Choroid plexus epithelial cell (primary cell): Measurements from ENCODE around the gene UNC5C.
A peak's percentile ranks its signal among the peaks of the same experiment; 100 is the strongest.

Experiments
- DNase-seq: peaks from one replicate; pipeline ENCODE4 v3.0.0-alpha.2; 2010; ENCODE audit warnings: low read depth
- H3K4me3 ChIP-seq: 2 replicates; pipeline ENCODE4 v1.5.1; 2011; ENCODE audit warnings: low read depth, mild to moderate bottlenecking, control low read depth, low read length, moderate library complexity
- TF ChIP-seq, protein P1 (sequence below): conservative IDR thresholded peaks from 2 replicates; pipeline ENCODE4 v1.5.1; 2011; ENCODE audit warnings: low read depth, mild to moderate bottlenecking, control low read depth, inconsistent platforms, low read length, moderate library complexity

UNC5C gene

DNA sequence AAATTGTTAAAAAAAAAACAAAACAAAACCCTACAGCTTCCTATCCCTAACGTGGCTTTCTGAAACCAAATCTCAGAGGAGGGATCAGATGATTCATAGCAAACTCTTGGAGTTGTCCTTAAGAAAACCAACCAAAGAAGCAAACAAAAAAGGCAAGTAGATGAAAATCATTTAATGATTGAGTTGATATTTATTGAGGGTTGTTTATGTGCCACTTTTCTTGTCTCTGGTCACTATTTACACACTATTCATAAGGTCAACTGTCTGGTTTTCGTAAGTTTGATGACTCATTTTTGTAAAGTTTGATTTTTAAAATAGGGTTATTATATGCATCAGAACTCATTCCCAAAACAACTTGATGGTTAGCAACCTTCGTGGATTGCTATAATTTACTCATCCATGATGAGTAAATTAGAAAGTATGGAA lies 133.4 kb downstream of the UNC5C start:
- peak; percentile 45 for DNase-seq
- H3K4me3 ChIP-seq, result no peak overlapping the region
- TF ChIP-seq, protein P1, sequence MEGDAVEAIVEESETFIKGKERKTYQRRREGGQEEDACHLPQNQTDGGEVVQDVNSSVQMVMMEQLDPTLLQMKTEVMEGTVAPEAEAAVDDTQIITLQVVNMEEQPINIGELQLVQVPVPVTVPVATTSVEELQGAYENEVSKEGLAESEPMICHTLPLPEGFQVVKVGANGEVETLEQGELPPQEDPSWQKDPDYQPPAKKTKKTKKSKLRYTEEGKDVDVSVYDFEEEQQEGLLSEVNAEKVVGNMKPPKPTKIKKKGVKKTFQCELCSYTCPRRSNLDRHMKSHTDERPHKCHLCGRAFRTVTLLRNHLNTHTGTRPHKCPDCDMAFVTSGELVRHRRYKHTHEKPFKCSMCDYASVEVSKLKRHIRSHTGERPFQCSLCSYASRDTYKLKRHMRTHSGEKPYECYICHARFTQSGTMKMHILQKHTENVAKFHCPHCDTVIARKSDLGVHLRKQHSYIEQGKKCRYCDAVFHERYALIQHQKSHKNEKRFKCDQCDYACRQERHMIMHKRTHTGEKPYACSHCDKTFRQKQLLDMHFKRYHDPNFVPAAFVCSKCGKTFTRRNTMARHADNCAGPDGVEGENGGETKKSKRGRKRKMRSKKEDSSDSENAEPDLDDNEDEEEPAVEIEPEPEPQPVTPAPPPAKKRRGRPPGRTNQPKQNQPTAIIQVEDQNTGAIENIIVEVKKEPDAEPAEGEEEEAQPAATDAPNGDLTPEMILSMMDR, result no peak

DNA sequence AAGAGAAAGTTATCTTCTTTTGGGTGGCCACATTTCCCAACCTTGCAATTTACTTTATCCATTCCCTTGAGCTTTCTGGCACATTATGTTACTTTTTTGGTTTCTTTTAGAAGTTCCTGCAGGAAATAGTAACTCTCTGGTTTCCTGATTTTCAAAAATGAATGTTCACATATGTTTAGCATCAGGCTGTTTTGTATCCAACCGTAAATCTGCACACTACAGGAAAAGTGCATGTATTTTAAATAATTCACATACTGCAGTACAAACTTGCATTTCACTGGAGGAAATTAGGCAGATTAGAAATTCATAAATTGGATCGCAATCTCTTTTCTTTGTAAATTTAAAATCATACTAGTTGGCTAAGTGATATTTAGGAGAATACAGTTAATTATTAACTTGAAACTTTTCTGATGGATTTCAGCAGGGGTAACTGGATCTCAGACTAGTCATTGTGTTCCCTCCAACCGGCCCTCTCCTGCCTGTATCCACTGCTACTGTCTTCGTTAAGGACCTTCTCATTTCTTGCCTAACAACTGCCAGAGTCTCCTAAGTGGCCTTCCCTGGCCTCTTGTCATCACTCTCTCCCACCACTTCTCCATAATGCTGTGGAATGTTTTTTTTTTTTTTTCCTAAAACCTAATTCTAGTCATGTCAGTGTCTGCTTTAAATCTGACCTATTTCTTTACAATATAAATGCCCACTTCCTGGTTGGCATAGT lies 137.2 kb downstream of the UNC5C start:
- DNase-seq, result no peak
- no peak overlapping the region for H3K4me3 ChIP-seq
- TF ChIP-seq, protein P1, result no peak

DNA sequence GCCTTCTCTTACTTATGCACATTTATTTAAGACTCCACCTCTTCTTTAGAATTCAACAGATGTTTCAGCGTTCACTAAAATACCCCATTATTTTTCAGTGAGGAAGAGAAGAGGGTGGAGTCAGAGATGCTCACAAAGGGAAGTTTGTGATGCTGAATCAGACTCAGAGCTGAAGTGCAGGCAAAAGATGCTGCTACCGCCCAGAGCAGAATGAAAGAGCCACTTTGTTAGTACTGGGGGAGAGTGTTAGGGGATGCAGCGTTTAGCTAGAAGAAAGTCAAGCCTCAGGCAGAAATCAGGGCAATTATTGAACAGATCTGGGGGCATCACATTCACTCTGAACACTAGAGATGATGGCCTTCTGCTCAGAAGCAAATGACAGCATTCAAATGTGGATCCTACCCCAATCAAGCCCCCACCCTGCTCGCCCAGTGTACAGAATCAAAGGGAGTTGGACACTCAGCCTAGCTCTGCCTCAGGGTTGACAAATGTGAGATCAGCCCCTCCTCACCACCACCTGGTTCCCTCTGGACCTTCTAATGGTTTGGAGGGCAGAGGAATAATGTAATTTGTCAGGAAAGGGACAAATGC lies 138.3 kb downstream of the UNC5C start:
- DNase-seq, result no peak
- no peak overlapping the region for H3K4me3 ChIP-seq
- TF ChIP-seq, protein P1, result no peak

DNA sequence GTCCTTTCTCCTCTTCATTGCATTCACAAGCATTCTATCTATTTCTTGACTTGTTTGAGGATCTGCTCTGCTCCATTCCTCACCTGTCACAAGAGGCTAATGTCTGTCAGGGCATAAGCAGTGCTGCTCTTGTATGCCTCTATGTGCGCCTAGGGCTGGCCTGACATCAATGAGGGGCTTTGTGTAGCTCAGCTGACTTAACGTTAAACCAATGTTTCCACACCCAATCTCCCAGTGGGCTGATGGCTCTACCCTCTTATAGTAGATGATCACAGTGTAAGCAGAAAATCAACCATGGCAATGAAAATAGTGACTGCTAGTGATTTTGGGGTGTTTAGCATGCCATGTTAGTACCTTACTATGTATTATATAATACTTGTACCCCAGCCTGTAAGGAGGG lies 139.0 kb downstream of the UNC5C start:
- no peak overlapping the region for H3K4me3 ChIP-seq
- TF ChIP-seq, protein P1, result no peak
- no peak for DNase-seq

DNA sequence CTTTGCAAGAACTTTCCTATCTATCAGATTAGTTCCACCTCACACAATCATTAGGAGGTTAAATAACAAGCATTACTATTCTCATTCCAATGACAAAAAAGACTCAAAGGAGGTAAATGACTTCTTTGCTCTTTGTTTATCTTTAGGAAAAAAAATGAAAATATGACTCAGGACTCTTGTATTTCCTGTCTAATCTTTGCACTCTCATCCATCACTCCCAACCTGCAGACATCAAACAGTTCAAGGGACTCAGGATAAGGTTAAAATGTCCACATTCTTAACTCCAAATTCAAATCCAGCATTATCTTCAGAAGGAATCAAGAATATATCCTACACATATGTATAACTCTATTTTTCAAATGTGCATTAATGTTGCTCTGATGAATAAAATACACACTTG lies 139.6 kb downstream of the UNC5C start:
- DNase-seq, result peak; percentile 10
- TF ChIP-seq, protein P1, result no peak
- H3K4me3 ChIP-seq, result no peak overlapping the region

DNA sequence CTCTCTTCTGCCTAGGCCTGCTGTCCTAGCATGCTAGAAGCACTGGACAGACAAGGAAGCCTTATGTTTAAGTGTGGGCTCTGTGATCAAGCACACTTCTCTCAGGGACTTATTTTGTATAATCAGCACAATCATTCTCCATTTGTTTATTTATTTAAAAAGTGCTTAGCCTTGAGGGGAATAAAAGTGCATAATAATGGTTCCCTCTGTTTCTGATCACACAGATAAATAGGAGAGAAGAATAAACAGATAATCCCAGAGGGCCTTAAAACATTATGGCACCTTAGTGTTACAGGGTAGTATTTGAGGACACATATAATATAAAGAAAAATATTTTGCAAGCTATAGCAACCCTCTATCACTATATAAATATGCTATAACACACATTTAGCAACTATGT lies 146.5 kb downstream of the UNC5C start:
- TF ChIP-seq, protein P1, result no peak
- H3K4me3 ChIP-seq, result no peak overlapping the region
- DNase-seq, result no peak

DNA sequence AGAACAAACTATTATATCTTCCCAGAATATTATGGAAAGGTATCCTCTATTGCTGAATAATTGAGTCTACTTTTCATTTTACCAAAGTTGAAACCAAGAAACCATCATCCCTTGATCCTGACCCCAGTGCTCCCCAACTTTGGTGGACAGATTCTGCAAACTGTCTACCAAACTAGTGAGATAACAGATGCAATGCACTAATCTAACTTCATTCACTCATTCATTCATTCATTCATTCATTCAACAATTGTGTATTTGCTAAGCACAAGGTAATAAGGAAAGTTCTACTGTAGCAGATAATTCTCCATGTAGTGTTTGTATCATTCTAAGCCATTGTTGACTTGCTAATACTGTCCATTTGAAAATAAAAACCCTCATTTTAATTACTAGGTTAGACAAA lies 150.6 kb downstream of the UNC5C start:
- no peak for DNase-seq
- no peak overlapping the region for H3K4me3 ChIP-seq
- TF ChIP-seq, protein P1, result no peak
